BE2C (cell line): ENCODE measurements around the gene CYB5R4. TPM values are rescaled to one million over a fixed set of nuclear protein-coding genes. Genes with fewer than 3 reads are reported as not detected.
A peak's percentile ranks its signal among the peaks of the same experiment; 100 is the strongest.

Experiments used
- DNase-seq: peaks from one replicate; pipeline ENCODE4 v3.0.0-alpha.2; 2020
- H3K27me3 ChIP-seq: fragments of 250-450 bp; sonication (Bioruptor Pico); 2 replicates; pipeline ENCODE4 v1.5.1; 2020; ENCODE audit warnings: mild to moderate bottlenecking
- H3K36me3 ChIP-seq: fragments of 250-450 bp; sonication (Bioruptor Pico); 2 replicates; pipeline ENCODE4 v1.5.1; 2020; ENCODE audit warnings: mild to moderate bottlenecking
- H3K4me1 ChIP-seq: fragments of 250-450 bp; sonication (Bioruptor Pico); 2 replicates; pipeline ENCODE4 v1.5.1; 2020
- H3K4me3 ChIP-seq: 2 replicates; pipeline ENCODE4 v1.5.1; 2011; ENCODE audit warnings: low read depth, low read length
- H3K9me3 ChIP-seq: fragments of 250-450 bp; sonication (Bioruptor Pico); 2 replicates; pipeline ENCODE4 v1.5.1; 2020
- CTCF ChIP-seq: IDR thresholded peaks from 2 replicates; pipeline ENCODE4 v1.5.1; 2012; ENCODE audit warnings: mild to moderate bottlenecking, low read depth, low read length
- polyA plus RNA-seq: library from polyadenylated mRNA; unstranded; fragments of >200 nt; gene quantifications from one replicate; pipeline ENCODE4 v1.2.1, GENCODE V29; 2012; ENCODE audit warnings: low read depth, missing spikeins; ENCODE audit not compliant: insufficient read length, insufficient read depth

Gene CYB5R4
- 10.7 TPM for polyA plus RNA-seq

GRCh38 chr6:83859410-83860358, at the start of gene CYB5R4:
TSS of gene CYB5R4 (plus strand) at chr6:83859689. CDS start at chr6:83859783, 94 bp downstream.
- Histone ChIP-seq H3K9me3 (no peaks in the 10 kb centered on the region), H3K4me3 (peak within 1 kb of the TSS; percentile 87), H3K4me1 (peaks cover 5% of the 10 kb centered on the region; the same call in 1 of the 2 replicates), H3K27me3 (no peaks in the 10 kb centered on the region), H3K36me3 (no peaks in the 10 kb centered on the region; the same call in 1 of the 2 replicates)
- peak; percentile 66 for TF ChIP-seq CTCF
- DNase-seq: peak; percentile 91

- Histone ChIP-seq H3K9me3 (no peaks in the 10 kb centered on the region), H3K4me1 (peaks cover 3% of the 10 kb centered on the region), H3K36me3 (no peaks in the 10 kb centered on the region), H3K4me3 (no peak overlapping the region), H3K27me3 (no peaks in the 10 kb centered on the region)
- TF ChIP-seq CTCF: no peak
- DNase-seq: no peak
Observed at GRCh38 chr6:83812595-83812994, 46.9 kb upstream of the CYB5R4 start.

GRCh38 chr6:83815631-83816272, 43.7 kb upstream of the CYB5R4 start:
- TF ChIP-seq CTCF: no peak
- Histone ChIP-seq H3K4me3 (no peak overlapping the region), H3K9me3 (no peaks in the 10 kb centered on the region), H3K4me1 (peaks cover 3% of the 10 kb centered on the region), H3K36me3 (no peaks in the 10 kb centered on the region), H3K27me3 (no peaks in the 10 kb centered on the region)
- no peak for DNase-seq

- no peak for TF ChIP-seq CTCF
- no peak for DNase-seq
Observed at GRCh38 chr6:83822629-83823169, 36.8 kb upstream of the CYB5R4 start.

GRCh38 chr6:83824388-83824801, 35.1 kb upstream of the CYB5R4 start:
- Histone ChIP-seq H3K4me3 (no peak overlapping the region), H3K36me3 (no peaks in the 10 kb centered on the region), H3K27me3 (no peaks in the 10 kb centered on the region), H3K9me3 (no peaks in the 10 kb centered on the region), H3K4me1 (no peaks in the 10 kb centered on the region)
- DNase-seq: no peak
- no peak for TF ChIP-seq CTCF

More at GRCh38 chr6:83822629-83823169, 36.8 kb upstream of the CYB5R4 start:
- Histone ChIP-seq H3K4me3 (no peak overlapping the region), H3K27me3 (no peaks in the 10 kb centered on the region), H3K4me1 (no peaks in the 10 kb centered on the region), H3K36me3 (no peaks in the 10 kb centered on the region), H3K9me3 (no peaks in the 10 kb centered on the region)
